T1000 (cell line): ENCODE data around the gene SLC26A1.
"Not testable (repeated sequence)": the region's sequence is repeated elsewhere in the genome, so short reads cannot be mapped to it uniquely, and the experiment has no call there.

Source experiments
- DNase-seq: peaks from one replicate; lab custom pipeline; 2025; ENCODE audit warnings: mixed read lengths; lab: John Stamatoyannopoulos, UW

The SLC26A1 gene

DNA sequence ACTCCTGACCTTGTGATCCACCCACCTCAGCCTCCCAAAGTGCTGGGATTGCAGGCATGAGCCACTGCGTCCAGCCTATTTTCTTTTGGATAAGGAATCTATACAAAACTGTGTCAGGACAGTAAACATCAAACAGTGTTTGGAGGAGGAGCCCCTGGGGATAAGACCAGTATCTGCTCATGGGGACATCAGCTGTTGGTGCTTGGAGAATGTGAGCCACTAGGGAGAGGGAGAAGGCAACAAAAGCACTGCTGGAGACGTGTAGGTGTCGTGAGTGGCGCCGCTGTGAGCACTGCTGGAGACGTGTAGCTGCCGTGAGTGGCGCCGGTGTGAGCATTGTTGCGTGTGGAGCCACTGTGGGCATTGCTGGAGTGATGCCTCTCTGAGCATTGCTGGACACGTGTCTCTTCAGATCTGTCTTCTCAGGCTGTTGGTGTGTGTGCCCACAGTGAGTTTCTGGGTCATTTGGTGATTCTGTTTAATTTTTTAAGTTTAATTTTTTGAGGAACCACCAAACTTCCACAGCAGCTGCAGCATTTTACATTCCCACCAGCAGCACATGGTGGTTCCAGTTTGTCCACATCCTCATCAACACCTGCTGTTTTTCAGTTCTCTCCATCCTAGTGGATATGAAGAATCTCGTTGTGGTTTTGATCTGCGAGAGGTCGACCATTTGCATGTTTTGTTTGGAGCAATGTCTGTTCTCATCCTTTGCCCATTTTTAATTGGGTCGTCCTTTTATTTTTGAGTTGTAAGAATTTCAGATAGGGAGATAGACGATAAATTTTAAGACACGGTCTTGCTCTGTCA is 38.8 kb downstream of the SLC26A1 start:
- DNase-seq, result no peak

DNA sequence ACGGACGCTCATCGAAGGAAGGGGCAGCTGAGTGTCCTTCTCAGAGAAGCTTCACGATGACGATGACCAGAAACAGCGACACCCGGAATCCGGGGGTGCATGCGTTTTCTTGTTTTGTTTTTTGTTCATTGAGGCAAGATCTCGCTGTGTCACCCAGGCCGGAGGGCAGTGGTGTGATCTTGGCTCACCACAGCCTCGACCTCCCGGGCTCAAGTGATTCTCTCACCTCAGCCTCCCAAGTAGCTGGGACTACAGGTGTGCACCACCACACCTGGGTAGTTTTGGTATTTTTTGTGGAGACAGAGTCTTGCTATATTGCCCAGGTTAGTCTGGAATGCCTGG is 39.7 kb downstream of the SLC26A1 start:
- DNase-seq, result no peak

GRCh38 chr4:952881-953573 is 40.2 kb downstream of the SLC26A1 start:
- DNase-seq, result no peak

DNA sequence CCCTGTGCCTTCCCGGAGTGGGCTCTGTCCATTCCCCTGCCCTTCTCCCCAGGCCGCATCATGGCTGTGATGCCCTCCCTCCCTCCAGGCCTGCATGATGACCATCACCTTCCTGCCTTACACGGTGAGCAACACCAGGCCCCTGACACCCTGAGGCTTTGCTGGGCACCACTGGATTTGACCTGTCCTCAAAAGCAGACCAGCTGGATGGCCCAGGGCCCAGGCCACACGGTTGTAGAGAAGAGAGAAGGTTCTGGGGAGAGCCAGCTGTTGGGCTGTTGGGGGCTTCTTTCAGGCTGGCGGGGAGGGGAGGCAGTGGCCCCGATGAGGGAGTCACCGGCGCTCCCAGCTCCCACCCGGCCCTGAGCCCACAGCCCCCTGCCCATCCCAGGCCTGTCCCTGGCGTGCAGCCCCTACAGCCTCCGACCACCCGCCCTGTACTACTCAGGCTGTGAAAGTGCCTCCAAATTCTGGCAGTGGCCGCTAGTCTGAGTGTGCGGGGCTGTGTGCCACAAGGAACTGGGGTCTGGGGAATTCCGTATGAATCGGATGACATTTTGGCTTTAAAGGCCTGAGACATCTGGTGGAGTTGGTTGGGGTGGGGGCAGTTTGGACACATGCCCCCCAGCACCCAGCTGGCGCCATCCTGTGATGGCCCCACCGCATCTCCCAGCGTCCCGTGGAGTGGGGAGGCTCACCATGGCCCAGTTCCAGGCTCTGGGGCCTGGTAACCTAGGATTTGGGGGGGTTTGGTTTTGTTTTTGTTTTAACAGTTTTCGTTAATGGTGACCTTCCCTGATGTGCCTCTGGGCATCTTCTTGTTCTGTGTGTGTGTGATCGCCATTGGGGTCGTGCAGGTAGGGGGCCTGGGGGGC is 41.4 kb downstream of the SLC26A1 start:
- no peak for DNase-seq

DNA sequence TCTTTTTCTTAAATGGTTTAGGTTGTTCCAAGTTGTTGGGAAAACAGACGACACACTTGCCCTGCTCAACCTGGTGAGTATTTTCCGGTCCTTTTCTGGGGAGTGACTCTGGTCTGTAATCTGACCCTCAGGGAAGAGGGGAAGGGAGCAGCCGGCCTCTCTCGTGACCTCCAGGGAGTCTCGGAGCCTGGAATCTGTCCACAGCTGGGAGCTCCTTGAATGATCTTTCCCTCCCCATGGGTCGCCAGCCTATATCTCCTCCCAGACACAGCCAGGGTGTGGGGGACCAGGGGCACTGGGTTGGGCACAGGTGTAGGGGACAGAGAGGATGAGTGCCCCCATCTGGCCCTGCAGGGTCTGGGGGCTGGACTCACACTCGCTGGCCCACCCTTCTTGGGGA is 42.0 kb downstream of the SLC26A1 start:
- no peak for DNase-seq

GRCh38 chr4:950136-951020 is 42.8 kb downstream of the SLC26A1 start:
- DNase-seq, result no peak

- no peak for DNase-seq
These were observed 43.5 kb downstream of the SLC26A1 start for GRCh38 chr4:949656-950055.

- no peak for DNase-seq
These were observed 44.3 kb downstream of the SLC26A1 start for GRCh38 chr4:948936-949300.

- DNase-seq, result no peak
These were observed 44.9 kb downstream of the SLC26A1 start for GRCh38 chr4:948101-948935.

- no peak for DNase-seq
These were observed 45.7 kb downstream of the SLC26A1 start for GRCh38 chr4:947491-947971.

DNA sequence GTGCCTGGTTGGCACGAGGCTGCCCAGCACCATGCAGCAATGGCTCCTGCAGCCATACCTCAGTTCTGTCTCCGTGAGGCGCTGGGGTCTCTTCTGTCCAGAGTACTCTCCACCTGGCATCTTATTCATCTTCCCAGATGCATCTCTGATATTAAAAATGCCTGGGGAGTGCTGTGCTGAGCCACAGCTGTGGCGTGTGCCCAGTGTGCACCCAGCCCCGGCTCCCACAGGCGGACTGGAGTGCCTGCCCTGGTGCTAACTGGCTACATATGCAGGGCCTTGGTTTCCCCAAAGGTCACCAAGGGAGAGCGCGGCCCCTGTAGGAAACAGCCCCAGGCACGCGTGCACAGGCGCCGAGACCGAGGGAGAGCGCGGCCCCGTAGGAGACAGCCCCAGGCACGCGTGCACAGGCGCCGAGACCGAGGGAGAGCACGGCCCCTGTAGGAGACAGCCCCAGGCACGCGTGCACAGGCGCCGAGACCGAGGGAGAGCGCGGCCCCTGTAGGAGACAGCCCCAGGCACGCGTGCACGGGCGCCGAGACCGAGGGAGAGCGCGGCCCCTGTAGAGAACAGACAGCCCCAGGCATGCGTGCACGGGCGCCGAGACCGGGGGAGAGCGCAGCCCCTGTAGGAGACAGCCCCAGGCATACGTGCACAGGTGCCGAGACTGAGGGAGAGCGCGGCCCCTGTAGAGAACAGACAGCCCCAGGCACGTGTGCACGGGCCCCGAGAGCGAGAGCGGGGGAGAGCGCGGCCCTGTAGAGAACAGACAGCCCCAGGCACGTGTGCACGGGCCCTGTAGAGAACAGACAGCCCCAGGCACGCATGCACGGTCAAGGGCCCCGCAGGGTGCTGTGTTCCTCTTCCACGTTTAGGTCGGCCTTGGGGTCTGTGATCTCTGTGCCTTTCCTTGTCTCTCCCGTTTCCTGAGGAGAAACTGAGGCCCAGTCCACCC is 46.4 kb downstream of the SLC26A1 start:
- no peak for DNase-seq

- no peak for DNase-seq
These were observed 47.1 kb downstream of the SLC26A1 start for GRCh38 chr4:946103-946450.

GRCh38 chr4:945274-946102 is 47.7 kb downstream of the SLC26A1 start:
- DNase-seq, result no peak

GRCh38 chr4:939508-939907 is 53.7 kb downstream of the SLC26A1 start:
- DNase-seq, result not testable (repeated sequence)
